ENCODE data around the gene JADE1. TPM values are rescaled to one million over a fixed set of nuclear protein-coding genes. Genes with fewer than 3 reads are reported as not detected.

Gene JADE1
- total and polyA plus RNA-seq, 2 of the 4 experiments (the other 2 are of a cell fraction) = 13.8 to 32.6 TPM

DNA sequence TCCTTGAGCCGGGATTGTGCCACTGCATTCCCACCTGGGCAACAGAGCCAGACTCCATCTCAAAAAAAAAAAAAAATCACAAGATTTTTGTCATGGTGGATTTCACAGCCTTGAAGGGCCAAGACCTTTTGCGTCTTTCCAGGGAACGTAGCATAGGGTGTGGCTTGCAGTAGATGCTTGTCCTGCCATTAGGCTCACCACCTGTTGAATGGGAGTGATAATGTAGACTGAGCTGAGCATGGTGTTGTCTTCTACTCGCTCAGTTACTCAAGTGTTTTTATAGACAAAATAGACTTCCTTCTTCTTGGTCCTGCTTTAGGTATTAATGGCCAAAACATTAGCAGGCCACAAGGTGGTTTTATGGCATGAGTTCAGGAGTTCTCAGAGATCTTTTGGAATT, 40.8 kb downstream of the JADE1 start:
- Histone ChIP-seq H3K4me1 (ENCODE audit: control insufficient read depth, insufficient read depth, low read length) (peaks cover 10% of the 10 kb centered on the region), H3K23ac (ENCODE audit: low read depth, low read length) (no peak overlapping the region), H3K18ac (ENCODE audit: low read depth, low read length) (no peak overlapping the region), H2AK5ac (ENCODE audit: low read depth, low read length) (no peak overlapping the region), H3K27me3 (ENCODE audit: control insufficient read depth, insufficient read depth, low read length) (no peaks in the 10 kb centered on the region), H3K9me3 (ENCODE audit: control insufficient read depth, insufficient read depth, low read length) (no peaks in the 10 kb centered on the region), H3K4me3 (ENCODE audit: insufficient read depth, low read depth, low read length) (no peak overlapping the region), H3K56ac (ENCODE audit: extremely low read depth, insufficient read depth, low read length) (no peak overlapping the region), H4K91ac (ENCODE audit: insufficient read depth, low read depth, low read length) (no peak overlapping the region), H3K79me1 (ENCODE audit: low read depth in 1 of 2, low read length in 2 of 2) (peaks cover 39 to 72% of the 10 kb centered on the region in 2 experiments), H3K27ac (ENCODE audit: insufficient read depth, low read length) (no peak overlapping the region), H4K8ac (ENCODE audit: low read depth in 2 of 2, low read length in 2 of 2) (no peak overlapping the region), H2BK20ac (ENCODE audit: low read depth, low read length) (no peak overlapping the region), H3K4me2 (ENCODE audit: low read depth, low read length) (no peak overlapping the region), H4K5ac (ENCODE audit: low read depth, low read length) (no peak overlapping the region), H3K4ac (ENCODE audit: low read depth, low read length) (no peak overlapping the region), H3K36me3 (ENCODE audit: control insufficient read depth, insufficient read depth, low read length) (peaks cover 66% of the 10 kb centered on the region), H2AK9ac (replicated peaks; ENCODE audit: low read depth, low read length, poor library complexity) (no peak overlapping the region), H4K20me1 (ENCODE audit: insufficient read depth, low read length) (0 out of 2 replicates have a peak, but pooled peaks cover 3% of the 10 kb centered on the region), H3K9ac (ENCODE audit: low read depth, low read length) (no peak overlapping the region), H2BK5ac (ENCODE audit: low read depth, low read length, poor library complexity, severe bottlenecking) (no peak overlapping the region), H3K14ac (replicated peaks; ENCODE audit: low read depth, low read length) (no peak overlapping the region), H3K9me1 (ENCODE audit: insufficient read depth, low read length) (peaks cover 21% of the 10 kb centered on the region), H2AFZ (replicated peaks; ENCODE audit: low read length, poor library complexity) (no peak overlapping the region), H2BK15ac (ENCODE audit: low read depth, low read length) (no peak overlapping the region), H2BK120ac (ENCODE audit: low read depth, low read length) (no peak overlapping the region)
- ChIA-PET POLR2A (ENCODE audit: unreplicated experiment) (no interaction called here), CTCF (no interaction called here)
- in situ Hi-C loops (cut with MboI; ENCODE audit: low sequenced_read_pairs) = no loop called here
- dilution Hi-C loops (cut with HindIII; ENCODE audit: low sequenced_read_pairs, unreplicated experiment) = no loop called here
- no peak for TF ChIP-seq SMC3 (IDR thresholded peaks at IDR 0.05; ENCODE audit: low read depth, low read length)
- no peak for TF ChIP-seq CEBPB (IDR thresholded peaks at IDR 0.05; ENCODE audit: low read depth, low read length)
- TF ChIP-seq, protein P1, sequence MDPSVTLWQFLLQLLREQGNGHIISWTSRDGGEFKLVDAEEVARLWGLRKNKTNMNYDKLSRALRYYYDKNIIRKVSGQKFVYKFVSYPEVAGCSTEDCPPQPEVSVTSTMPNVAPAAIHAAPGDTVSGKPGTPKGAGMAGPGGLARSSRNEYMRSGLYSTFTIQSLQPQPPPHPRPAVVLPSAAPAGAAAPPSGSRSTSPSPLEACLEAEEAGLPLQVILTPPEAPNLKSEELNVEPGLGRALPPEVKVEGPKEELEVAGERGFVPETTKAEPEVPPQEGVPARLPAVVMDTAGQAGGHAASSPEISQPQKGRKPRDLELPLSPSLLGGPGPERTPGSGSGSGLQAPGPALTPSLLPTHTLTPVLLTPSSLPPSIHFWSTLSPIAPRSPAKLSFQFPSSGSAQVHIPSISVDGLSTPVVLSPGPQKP (IDR thresholded peaks at IDR 0.05; ENCODE audit: borderline replicate concordance, low read depth, low read length) = no peak
- TF ChIP-seq RFX5 (IDR thresholded peaks at IDR 0.05; ENCODE audit: low read depth, low read length) = no peak
- TF ChIP-seq BHLHE40 (IDR thresholded peaks at IDR 0.05; ENCODE audit: low read depth, low read length) = no peak
- TF ChIP-seq RAD21 (IDR thresholded peaks at IDR 0.05; ENCODE audit: low read length) = no peak
- TF ChIP-seq USF2 (IDR thresholded peaks at IDR 0.05; ENCODE audit: low read depth, low read length) = no peak
- TF ChIP-seq MXI1 (IDR thresholded peaks at IDR 0.05; ENCODE audit: borderline replicate concordance, low read depth, low read length) = no peak
- TF ChIP-seq RCOR1 (IDR thresholded peaks at IDR 0.05; ENCODE audit: insufficient replicate concordance, low read length) = no peak
- TF ChIP-seq CHD1 (IDR thresholded peaks at IDR 0.05; ENCODE audit: low read depth, low read length) = no peak
- TF ChIP-seq, protein P2, sequence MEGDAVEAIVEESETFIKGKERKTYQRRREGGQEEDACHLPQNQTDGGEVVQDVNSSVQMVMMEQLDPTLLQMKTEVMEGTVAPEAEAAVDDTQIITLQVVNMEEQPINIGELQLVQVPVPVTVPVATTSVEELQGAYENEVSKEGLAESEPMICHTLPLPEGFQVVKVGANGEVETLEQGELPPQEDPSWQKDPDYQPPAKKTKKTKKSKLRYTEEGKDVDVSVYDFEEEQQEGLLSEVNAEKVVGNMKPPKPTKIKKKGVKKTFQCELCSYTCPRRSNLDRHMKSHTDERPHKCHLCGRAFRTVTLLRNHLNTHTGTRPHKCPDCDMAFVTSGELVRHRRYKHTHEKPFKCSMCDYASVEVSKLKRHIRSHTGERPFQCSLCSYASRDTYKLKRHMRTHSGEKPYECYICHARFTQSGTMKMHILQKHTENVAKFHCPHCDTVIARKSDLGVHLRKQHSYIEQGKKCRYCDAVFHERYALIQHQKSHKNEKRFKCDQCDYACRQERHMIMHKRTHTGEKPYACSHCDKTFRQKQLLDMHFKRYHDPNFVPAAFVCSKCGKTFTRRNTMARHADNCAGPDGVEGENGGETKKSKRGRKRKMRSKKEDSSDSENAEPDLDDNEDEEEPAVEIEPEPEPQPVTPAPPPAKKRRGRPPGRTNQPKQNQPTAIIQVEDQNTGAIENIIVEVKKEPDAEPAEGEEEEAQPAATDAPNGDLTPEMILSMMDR (conservative IDR thresholded peaks at IDR 0.05; ENCODE audit: low read depth, low read length) = no peak
- TF ChIP-seq FOS (IDR thresholded peaks at IDR 0.05; ENCODE audit: low read depth, low read length) = no peak
- TF ChIP-seq MAZ (IDR thresholded peaks at IDR 0.05; ENCODE audit: borderline replicate concordance, low read depth, low read length) = no peak
- TF ChIP-seq NFE2L2 (IDR thresholded peaks at IDR 0.05; ENCODE audit: low read depth, low read length) = no peak
- TF ChIP-seq POLR2A (IDR thresholded peaks at IDR 0.05; ENCODE audit: low read depth, low read length) = no peak
- TF ChIP-seq MAFK (IDR thresholded peaks at IDR 0.05; ENCODE audit: low read depth, low read length) = no peak
- WGBS, 2 experiments (ENCODE audit: extremely low coverage in 2 of 2, insufficient read length in 1 of 2) = no CpG with 5 or more reads among the region's 4 CpGs
- ATAC-seq (ENCODE audit: low read depth) = no peak
- DNase-seq = no peak
- intact Hi-C loops (cut with micrococcal nuclease) = no loop called here
- no TSS peak for BruUV-seq (replicated peaks)
